IPS-NIHi7 (cell line): ENCODE data around the gene OR6C1.
"Not testable (repeated sequence)": the region's sequence is repeated elsewhere in the genome, so short reads cannot be mapped to it uniquely, and the experiment has no call there.

Experiments
- DNase-seq: peaks from one replicate; pipeline ENCODE4 v3.0.0; 2012; ENCODE audit warnings: mixed read lengths; ENCODE audit errors: extremely low spot score

OR6C1 gene

DNA sequence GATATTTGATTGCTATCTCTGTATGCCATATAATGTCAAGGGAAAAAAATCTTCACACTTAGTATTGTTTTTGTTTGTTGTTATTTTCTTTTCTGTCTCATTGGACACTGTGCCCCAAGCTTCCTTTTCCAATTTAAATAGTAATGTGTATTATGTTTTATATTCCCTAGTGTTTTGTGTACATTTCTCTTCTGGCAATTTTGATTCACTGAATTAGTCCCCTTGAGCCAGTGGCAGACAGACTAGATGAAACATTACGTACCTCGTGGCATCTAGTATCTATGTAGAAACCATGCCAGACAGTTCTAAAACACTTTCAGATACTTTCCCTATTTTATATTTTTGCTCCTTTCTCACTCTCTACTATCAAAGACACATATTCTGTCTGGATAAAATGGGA, at the start of gene OR6C1:
Gene OR6C1 (plus strand): TSS at position 301 of the 400 bp plus-strand sequence. CDS start 6,257 bp downstream, outside the sequence.
- DNase-seq: no peak

DNA sequence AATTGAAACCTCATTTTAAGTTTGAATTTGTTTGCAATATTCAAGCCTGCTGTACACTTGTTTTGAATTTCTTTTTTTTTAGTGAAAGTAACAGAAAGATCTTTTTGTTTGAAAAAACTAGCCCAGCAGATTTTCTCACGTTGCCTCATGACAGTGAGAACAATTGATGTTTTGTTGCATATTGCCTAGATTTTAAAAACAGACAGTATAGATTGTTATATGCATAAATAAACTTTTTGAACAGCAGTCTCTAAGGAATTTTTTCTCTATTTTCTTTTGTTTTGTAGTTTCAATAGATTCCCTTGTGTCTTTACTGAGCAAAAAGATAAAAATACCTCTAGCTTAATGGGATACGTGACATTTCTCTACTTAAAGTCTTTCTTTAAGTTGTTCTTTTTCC, 33.2 kb upstream of the OR6C1 start:
- no peak for DNase-seq

DNA sequence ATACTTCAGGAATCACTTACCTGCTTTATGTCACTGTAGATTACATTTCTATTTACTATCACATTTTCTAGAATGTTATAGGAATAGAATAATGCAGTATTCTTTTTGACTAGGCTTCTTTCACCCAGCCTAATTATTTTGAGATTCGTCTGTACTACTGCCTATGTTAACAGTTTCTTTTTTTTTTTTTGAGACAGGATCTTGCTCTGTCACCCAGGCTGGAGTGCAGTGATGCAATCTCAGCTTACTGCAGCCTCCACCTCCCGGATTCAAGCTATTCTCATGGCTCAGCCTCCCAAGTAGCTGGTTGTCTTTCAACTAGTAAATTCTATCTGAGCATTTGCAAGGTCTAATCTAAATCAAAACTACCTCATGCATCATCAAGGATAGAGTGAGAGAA, 24.1 kb upstream of the OR6C1 start:
- no peak for DNase-seq

DNA sequence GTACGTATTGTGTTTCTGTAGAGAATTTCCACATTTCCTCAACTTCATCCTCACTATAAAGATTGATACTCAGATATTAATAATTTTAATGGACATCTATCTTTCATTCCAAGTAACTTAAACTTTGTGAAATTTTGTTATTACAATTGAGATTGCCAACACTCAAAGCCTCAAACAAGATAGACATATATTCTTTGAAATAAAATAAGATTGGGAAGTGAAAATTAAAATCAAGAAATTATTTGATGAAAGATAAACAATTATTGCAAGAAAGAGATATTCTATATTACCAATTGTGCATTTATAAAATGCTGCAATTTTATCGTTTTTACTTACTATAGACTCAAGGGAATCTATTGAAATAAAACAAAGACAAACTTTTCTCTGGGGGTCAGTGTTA, 17.7 kb upstream of the OR6C1 start, which contains the start of gene OR6C6:
Gene OR6C6 (minus strand): TSS at position 101 of the 400 bp plus-strand sequence. CDS start 1,337 bp downstream, outside the sequence.
- DNase-seq: no peak

DNA sequence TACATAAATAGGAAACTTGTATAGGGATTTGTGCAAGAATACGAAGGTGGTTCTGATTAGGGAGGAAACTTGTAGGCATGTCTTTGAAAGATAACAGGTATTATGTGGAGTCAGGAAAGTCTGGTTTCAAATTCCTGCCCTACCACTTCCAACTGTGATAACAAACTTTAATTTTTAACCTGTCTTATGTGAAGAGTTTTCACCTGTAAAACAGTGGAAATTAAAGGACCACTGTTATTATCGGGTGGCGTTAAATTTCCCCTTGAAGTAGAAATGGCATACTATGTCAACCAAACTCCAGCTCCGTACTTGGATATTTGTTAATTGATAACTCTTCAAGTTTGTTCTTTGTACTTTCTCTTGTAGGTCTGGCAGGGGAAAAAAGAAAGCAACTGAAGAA, 6.1 kb downstream of the OR6C1 start:
- DNase-seq: no peak

DNA sequence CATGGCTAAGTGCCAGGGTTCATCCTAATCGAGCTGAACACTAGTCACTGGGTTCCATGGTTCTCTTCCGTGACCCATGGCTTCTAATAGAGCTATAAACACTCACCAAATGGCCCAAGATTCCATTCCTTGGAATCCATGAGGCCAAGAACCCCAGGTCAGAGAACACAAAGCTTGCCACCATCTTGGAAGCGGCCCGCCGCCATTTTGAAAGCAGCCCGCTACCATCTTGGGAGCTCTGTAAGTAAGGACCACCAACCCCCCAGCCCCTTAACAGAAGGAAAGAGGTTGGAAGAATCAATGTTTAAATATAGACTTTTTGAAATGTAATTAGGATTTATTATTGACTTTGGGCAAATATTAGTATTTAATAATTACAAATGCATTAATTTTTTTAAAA, 11.7 kb downstream of the OR6C1 start:
- not testable (repeated sequence) for DNase-seq

- no peak for DNase-seq
These were observed 16.3 kb downstream of the OR6C1 start, which contains the start of gene OR6C3 for GRCh38 chr12:55330446-55330845. OR6C3 (plus strand) TSS chr12:55330746; CDS start chr12:55331701, 955 bp downstream.

DNA sequence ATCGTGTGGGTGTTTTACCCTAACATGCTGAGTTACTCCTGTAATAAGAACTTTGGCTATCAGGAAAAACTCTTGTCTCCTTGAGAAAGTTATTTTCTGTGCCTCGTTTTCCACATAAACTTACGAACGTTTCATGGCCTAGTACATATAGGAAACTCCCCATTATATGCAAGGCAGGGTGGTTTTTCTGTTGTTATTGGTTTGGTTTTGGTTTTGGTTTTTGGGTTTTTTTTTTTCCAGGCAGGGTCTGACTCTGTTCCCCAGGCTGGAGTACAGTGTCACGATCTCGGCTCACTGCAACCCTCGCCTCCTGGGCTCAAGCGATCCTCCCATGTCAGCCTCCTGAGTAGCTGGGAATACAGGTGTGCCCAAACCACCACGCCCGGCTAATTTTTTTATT, 21.9 kb downstream of the OR6C1 start:
- DNase-seq: no peak

- not testable (repeated sequence) for DNase-seq
These were observed 41.2 kb downstream of the OR6C1 start for GRCh38 chr12:55355338-55355737.

GRCh38 chr12:55362675-55363074, 48.5 kb downstream of the OR6C1 start, which contains the start of gene OR6C75:
OR6C75 (plus strand) TSS chr12:55362975; CDS start chr12:55365111, 2,136 bp downstream.
- DNase-seq: no peak

DNA sequence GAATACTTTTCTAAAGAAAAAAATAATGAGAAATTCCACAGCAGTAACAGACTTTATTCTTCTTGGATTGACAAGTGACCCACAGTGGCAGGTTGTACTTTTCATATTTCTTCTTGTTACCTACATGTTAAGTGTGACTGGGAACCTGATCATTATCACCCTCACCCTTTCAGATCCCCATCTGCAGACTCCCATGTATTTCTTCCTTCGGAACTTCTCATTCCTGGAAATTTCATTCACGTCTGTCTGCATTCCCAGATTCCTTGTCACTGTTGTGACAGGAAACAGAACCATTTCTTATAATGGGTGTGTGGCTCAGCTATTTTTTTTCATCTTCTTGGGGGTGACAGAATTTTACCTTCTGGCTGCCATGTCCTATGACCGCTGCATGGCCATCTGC, 50.9 kb downstream of the OR6C1 start:
- no peak for DNase-seq
